SU-DHL-6 (cell line): ENCODE results near the gene C19orf85.

Experiments
- H2AFZ ChIP-seq: fragments of 200-600 bp; sonication (generic); 2 replicates; pipeline ENCODE4 v1.6.1; 2014; ENCODE audit warnings: low read depth, mild to moderate bottlenecking, moderate library complexity, mixed read lengths, antibody characterized with exemption, low read length; ENCODE audit not compliant: severe bottlenecking
- H3F3A ChIP-seq: fragments of 200-600 bp; shearing (Covaris generic); 2 replicates; pipeline ENCODE4 v1.6.0; 2016; ENCODE audit warnings: antibody characterized with exemption, mild to moderate bottlenecking; ENCODE audit not compliant: insufficient read depth
- H3K27ac ChIP-seq: fragments of 200-600 bp; sonication (generic); 2 replicates; pipeline ENCODE4 v1.5.1; 2016; ENCODE audit warnings: low read depth, mild to moderate bottlenecking, low read length, moderate library complexity, mixed read lengths
- H3K27me3 ChIP-seq: fragments of 200-600 bp; sonication (generic), shearing (Covaris generic); 2 replicates; pipeline ENCODE4 v1.6.0; 2014; ENCODE audit warnings: mild to moderate bottlenecking, low read length
- H3K36me3 ChIP-seq: fragments of 200-600 bp; sonication (generic); 2 replicates; pipeline ENCODE4 v1.6.1; 2014; ENCODE audit warnings: mild to moderate bottlenecking, low read length, mixed read lengths
- H3K4me2 ChIP-seq: fragments of 300-600, 200-600 bp; shearing (Covaris generic), sonication (generic); 2 replicates; pipeline ENCODE4 v1.6.0; 2014; ENCODE audit warnings: low read length, low read depth, mild to moderate bottlenecking; ENCODE audit not compliant: poor library complexity, severe bottlenecking
- H3K4me3 ChIP-seq: fragments of 200-600 bp; sonication (generic); 2 replicates; pipeline ENCODE4 v1.5.1; 2014; ENCODE audit warnings: antibody characterized with exemption, low read length, mild to moderate bottlenecking, mixed read lengths; ENCODE audit not compliant: insufficient read depth, poor library complexity, severe bottlenecking
- H3K79me2 ChIP-seq: fragments of 200-600 bp; sonication (generic); 2 replicates; pipeline ENCODE4 v1.6.1; 2014; ENCODE audit warnings: mild to moderate bottlenecking, low read length, moderate library complexity; ENCODE audit not compliant: insufficient read depth
- H3K9ac ChIP-seq: fragments of 200-600 bp; sonication (generic); 2 replicates; pipeline ENCODE4 v1.7.0; 2014; ENCODE audit warnings: mild to moderate bottlenecking, low read length
- H3K9me2 ChIP-seq: fragments of 200-600 bp; sonication (generic); replicated peaks from 2 replicates; pipeline ENCODE4 v1.6.1; 2014; ENCODE audit warnings: low read length; ENCODE audit not compliant: insufficient read depth
- H3K9me3 ChIP-seq: fragments of 200-600 bp; sonication (generic); 2 replicates; pipeline ENCODE4 v1.6.1; 2014; ENCODE audit warnings: low read length, mixed read lengths; ENCODE audit not compliant: insufficient read depth
- H4K20me1 ChIP-seq: fragments of 200-600 bp; sonication (generic); 2 replicates; pipeline ENCODE4 v1.6.1; 2014; ENCODE audit warnings: low read depth, mild to moderate bottlenecking, antibody characterized with exemption, low read length, moderate library complexity, mixed read lengths
- CTCF ChIP-seq: fragments of 200-600 bp; sonication (generic); IDR thresholded peaks from one replicate; pipeline ENCODE4 v1.5.1; 2017; ENCODE audit warnings: antibody characterized with exemption, mild to moderate bottlenecking, low read length, moderate library complexity; ENCODE audit not compliant: insufficient read depth, poor library complexity, severe bottlenecking
- EZH2phosphoT487 ChIP-seq: fragments of 200-600 bp; sonication (generic), shearing (Covaris generic); conservative IDR thresholded peaks from 2 replicates; pipeline ENCODE4 v1.6.1; 2018; ENCODE audit warnings: mild to moderate bottlenecking, antibody characterized with exemption, low read length, moderate library complexity, mixed read lengths

The C19orf85 gene

DNA sequence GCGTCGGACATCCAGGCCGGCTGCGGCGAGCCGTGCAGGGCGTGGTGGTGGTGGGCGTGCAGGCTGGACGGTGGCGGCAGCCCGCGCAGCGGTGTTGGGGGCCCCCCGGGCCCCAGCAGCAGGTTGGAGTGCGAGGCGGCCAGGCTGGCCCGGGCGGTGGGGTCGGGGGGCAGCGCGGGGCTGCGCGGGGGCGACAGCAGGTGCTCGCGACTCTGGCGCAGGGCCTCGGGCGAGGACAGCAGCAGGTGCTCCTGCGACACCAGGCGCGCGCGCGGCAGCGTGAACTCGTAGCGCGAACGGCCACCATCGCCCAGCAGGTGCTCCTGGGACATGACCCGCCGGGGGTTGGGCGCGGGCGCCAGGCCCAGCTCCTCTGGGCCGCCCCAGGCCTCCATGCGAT, 31.3 kb downstream of the C19orf85 start:
- Histone ChIP-seq H3K9me3 (no peaks in the 10 kb centered on the region), H3K36me3 (no peaks in the 10 kb centered on the region), H3K4me3 (no peak overlapping the region), H3K9me2 (no peaks in the 10 kb centered on the region), H2AFZ (no peak overlapping the region), H3K4me2 (no peak overlapping the region), H3K27me3 (no peaks in the 10 kb centered on the region), H3F3A (no peaks in the 10 kb centered on the region), H3K79me2 (no peaks in the 10 kb centered on the region), H3K9ac (no peak overlapping the region), H3K27ac (no peak overlapping the region), H4K20me1 (no peaks in the 10 kb centered on the region)
- no peak for TF ChIP-seq CTCF
- no peak for TF ChIP-seq EZH2phosphoT487

- no peaks in the 10 kb centered on the region for H3F3A ChIP-seq
- TF ChIP-seq EZH2phosphoT487 (no peak), CTCF (no peak)
- no peak overlapping the region for H3K9ac ChIP-seq
- no peaks in the 10 kb centered on the region for H3K36me3 ChIP-seq
- H2AFZ ChIP-seq: no peak overlapping the region
- no peaks in the 10 kb centered on the region for H3K9me3 ChIP-seq
- H3K27me3 ChIP-seq: no peaks in the 10 kb centered on the region
- no peak overlapping the region for H3K27ac ChIP-seq
- H4K20me1 ChIP-seq: no peaks in the 10 kb centered on the region
- H3K79me2 ChIP-seq: no peaks in the 10 kb centered on the region
- no peak overlapping the region for H3K4me3 ChIP-seq
- H3K9me2 ChIP-seq: no peaks in the 10 kb centered on the region
- H3K4me2 ChIP-seq: no peak overlapping the region
Measured at GRCh38 chr19:55432241-55432959, 32.2 kb downstream of the C19orf85 start.

- Histone ChIP-seq H3K9me3 (no peaks in the 10 kb centered on the region), H3K9me2 (no peaks in the 10 kb centered on the region), H3K27me3 (no peaks in the 10 kb centered on the region), H3K36me3 (no peaks in the 10 kb centered on the region), H4K20me1 (no peaks in the 10 kb centered on the region), H3K4me3 (no peak overlapping the region), H3F3A (no peaks in the 10 kb centered on the region), H3K27ac (no peak overlapping the region), H3K4me2 (no peak overlapping the region), H2AFZ (no peak overlapping the region), H3K9ac (no peak overlapping the region), H3K79me2 (no peaks in the 10 kb centered on the region)
- no peak for TF ChIP-seq CTCF
Measured at GRCh38 chr19:55431183-55431582, 33.4 kb downstream of the C19orf85 start.
